Measurements from ENCODE around the gene IGSF21.

The IGSF21 gene

GRCh38 chr1:18304151-18304869 is 196.7 kb downstream of the IGSF21 start:
- no peaks in the 10 kb centered on the region for H3K9me2 ChIP-seq (ENCODE audit: low read depth, low read length)
- H3K79me2 ChIP-seq (ENCODE audit: insufficient read depth, low read length), result no peaks in the 10 kb centered on the region
- H3K9me3 ChIP-seq (ENCODE audit: low read length), result no peaks in the 10 kb centered on the region
- H3K27me3 ChIP-seq (ENCODE audit: insufficient read depth, low read length), result no peaks in the 10 kb centered on the region
- TF ChIP-seq, protein P1, sequence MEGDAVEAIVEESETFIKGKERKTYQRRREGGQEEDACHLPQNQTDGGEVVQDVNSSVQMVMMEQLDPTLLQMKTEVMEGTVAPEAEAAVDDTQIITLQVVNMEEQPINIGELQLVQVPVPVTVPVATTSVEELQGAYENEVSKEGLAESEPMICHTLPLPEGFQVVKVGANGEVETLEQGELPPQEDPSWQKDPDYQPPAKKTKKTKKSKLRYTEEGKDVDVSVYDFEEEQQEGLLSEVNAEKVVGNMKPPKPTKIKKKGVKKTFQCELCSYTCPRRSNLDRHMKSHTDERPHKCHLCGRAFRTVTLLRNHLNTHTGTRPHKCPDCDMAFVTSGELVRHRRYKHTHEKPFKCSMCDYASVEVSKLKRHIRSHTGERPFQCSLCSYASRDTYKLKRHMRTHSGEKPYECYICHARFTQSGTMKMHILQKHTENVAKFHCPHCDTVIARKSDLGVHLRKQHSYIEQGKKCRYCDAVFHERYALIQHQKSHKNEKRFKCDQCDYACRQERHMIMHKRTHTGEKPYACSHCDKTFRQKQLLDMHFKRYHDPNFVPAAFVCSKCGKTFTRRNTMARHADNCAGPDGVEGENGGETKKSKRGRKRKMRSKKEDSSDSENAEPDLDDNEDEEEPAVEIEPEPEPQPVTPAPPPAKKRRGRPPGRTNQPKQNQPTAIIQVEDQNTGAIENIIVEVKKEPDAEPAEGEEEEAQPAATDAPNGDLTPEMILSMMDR (IDR thresholded peaks at IDR 0.05; ENCODE audit: low read length), result no peak
- no peak for TF ChIP-seq EZH2 (IDR thresholded peaks at IDR 0.05; ENCODE audit: borderline replicate concordance, low read length)
- H3K4me1 ChIP-seq (ENCODE audit: insufficient read depth, low read length, severe bottlenecking), result no peaks in the 10 kb centered on the region
- H3F3A ChIP-seq (ENCODE audit: insufficient read depth, low read length), result no peaks in the 10 kb centered on the region
- no peak overlapping the region for H3K9ac ChIP-seq (ENCODE audit: low read length)
- H2AFZ ChIP-seq (ENCODE audit: low read length), result no peak overlapping the region
- H3K4me3 ChIP-seq (ENCODE audit: low read depth, low read length, poor library complexity, severe bottlenecking), result no peak overlapping the region
- no peaks in the 10 kb centered on the region for H3K36me3 ChIP-seq (ENCODE audit: insufficient read depth, low read length)
- H3K27ac ChIP-seq (ENCODE audit: low read depth, low read length, poor library complexity, severe bottlenecking), result no peak overlapping the region
- no peak overlapping the region for H3K4me2 ChIP-seq (ENCODE audit: low read length)
- H4K20me1 ChIP-seq (ENCODE audit: insufficient read depth, low read length), result no peaks in the 10 kb centered on the region

DNA sequence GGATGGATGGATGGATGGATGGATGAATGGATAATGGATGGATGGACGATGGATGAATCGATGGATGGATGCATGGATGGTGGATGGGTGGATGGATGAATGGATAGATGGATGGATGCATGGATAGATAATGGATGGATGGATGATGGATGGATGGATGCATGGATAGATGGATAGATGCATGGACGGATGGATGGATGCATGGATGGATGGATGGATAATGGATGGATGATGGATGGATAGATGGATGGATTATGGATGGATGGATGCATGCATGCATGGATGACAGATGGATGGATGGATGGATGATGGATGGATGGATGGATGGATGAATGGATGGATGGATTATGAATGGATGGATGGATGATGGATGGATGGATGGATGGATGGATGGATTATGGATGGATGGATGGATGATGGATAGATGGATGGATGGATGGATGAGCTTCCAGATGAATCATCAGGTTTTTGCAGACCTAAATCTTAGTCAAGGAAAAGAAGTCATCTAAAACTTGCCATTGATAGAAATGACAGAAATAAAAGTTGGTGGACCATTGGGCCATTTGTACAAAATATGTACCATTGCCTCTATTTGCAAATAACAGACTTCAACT is 197.7 kb downstream of the IGSF21 start:
- no peaks in the 10 kb centered on the region for H3K27me3 ChIP-seq (ENCODE audit: insufficient read depth, low read length)
- no peaks in the 10 kb centered on the region for H3K36me3 ChIP-seq (ENCODE audit: insufficient read depth, low read length)
- H3K9me2 ChIP-seq (ENCODE audit: low read depth, low read length), result no peaks in the 10 kb centered on the region
- H3K9me3 ChIP-seq (ENCODE audit: low read length), result no peaks in the 10 kb centered on the region
- no peaks in the 10 kb centered on the region for H3F3A ChIP-seq (ENCODE audit: insufficient read depth, low read length)
- H3K79me2 ChIP-seq (ENCODE audit: insufficient read depth, low read length), result no peaks in the 10 kb centered on the region
- H3K4me2 ChIP-seq (ENCODE audit: low read length), result no peak overlapping the region
- TF ChIP-seq, protein P1 (IDR thresholded peaks at IDR 0.05; ENCODE audit: low read length), result no peak
- no peak for TF ChIP-seq EZH2 (IDR thresholded peaks at IDR 0.05; ENCODE audit: borderline replicate concordance, low read length)
- no peaks in the 10 kb centered on the region for H3K4me1 ChIP-seq (ENCODE audit: insufficient read depth, low read length, severe bottlenecking)
- H3K9ac ChIP-seq (ENCODE audit: low read length), result no peak overlapping the region
- H2AFZ ChIP-seq (ENCODE audit: low read length), result no peak overlapping the region
- H3K4me3 ChIP-seq (ENCODE audit: low read depth, low read length, poor library complexity, severe bottlenecking), result no peak overlapping the region
- H3K27ac ChIP-seq (ENCODE audit: low read depth, low read length, poor library complexity, severe bottlenecking), result no peak overlapping the region
- no peaks in the 10 kb centered on the region for H4K20me1 ChIP-seq (ENCODE audit: insufficient read depth, low read length)

- Histone ChIP-seq H3K79me2 (ENCODE audit: insufficient read depth, low read length) (no peaks in the 10 kb centered on the region), H3K27me3 (ENCODE audit: insufficient read depth, low read length) (no peaks in the 10 kb centered on the region; the same call in 1 of the 2 replicates), H3K27ac (ENCODE audit: low read depth, low read length, poor library complexity, severe bottlenecking) (no peak overlapping the region), H2AFZ (ENCODE audit: low read length) (no peak overlapping the region), H3K4me1 (ENCODE audit: insufficient read depth, low read length, severe bottlenecking) (no peaks in the 10 kb centered on the region), H3K36me3 (ENCODE audit: insufficient read depth, low read length) (no peaks in the 10 kb centered on the region), H4K20me1 (ENCODE audit: insufficient read depth, low read length) (no peaks in the 10 kb centered on the region), H3K9ac (ENCODE audit: low read length) (no peak overlapping the region), H3K9me2 (ENCODE audit: low read depth, low read length) (no peaks in the 10 kb centered on the region), H3K9me3 (ENCODE audit: low read length) (no peaks in the 10 kb centered on the region), H3K4me3 (ENCODE audit: low read depth, low read length, poor library complexity, severe bottlenecking) (no peak overlapping the region), H3F3A (ENCODE audit: insufficient read depth, low read length) (no peaks in the 10 kb centered on the region), H3K4me2 (ENCODE audit: low read length) (no peak overlapping the region)
- TF ChIP-seq, protein P1 (IDR thresholded peaks at IDR 0.05; ENCODE audit: low read length), result no peak
- TF ChIP-seq EZH2 (IDR thresholded peaks at IDR 0.05; ENCODE audit: borderline replicate concordance, low read length), result no peak
Measured at GRCh38 chr1:18307329-18307898, 199.8 kb downstream of the IGSF21 start.

Measured in OCI-LY1 (cell line).